ENCODE results near the gene DBF4. TPM values are rescaled to one million over a fixed set of nuclear protein-coding genes. Genes with fewer than 3 reads are reported as not detected.
"Not testable (repeated sequence)": the region's sequence is repeated elsewhere in the genome, so short reads cannot be mapped to it uniquely, and the experiment has no call there.

Gene DBF4
- total RNA-seq, 1 donor from 2014 or later: 13.8 TPM

DNA sequence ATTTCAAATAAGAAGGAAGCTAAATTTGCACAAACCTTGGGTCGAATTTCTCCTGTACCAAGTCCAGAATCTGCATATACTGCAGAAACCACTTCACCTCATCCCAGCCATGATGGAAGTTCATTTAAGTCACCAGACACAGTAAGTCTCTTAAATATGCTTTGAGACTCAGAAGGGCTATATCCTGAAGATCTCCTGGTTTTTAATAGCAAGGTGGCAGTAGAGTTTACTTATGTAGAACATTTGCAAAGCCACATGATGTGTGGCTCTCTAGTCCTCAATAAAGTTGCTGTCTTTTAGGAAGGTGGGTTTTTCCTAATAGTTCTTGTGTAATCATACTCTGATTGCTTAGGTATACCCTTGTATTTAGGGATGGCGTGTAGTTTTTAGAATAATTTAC lies 8.7 kb downstream of the DBF4 start:
- DNase-seq: peak; percentile 5

GRCh38 chr7:87886875-87887274 lies 10.6 kb downstream of the DBF4 start:
- peak; percentile 65 for DNase-seq

GRCh38 chr7:87895363-87895762 lies 19.1 kb downstream of the DBF4 start:
- DNase-seq: no peak

DNA sequence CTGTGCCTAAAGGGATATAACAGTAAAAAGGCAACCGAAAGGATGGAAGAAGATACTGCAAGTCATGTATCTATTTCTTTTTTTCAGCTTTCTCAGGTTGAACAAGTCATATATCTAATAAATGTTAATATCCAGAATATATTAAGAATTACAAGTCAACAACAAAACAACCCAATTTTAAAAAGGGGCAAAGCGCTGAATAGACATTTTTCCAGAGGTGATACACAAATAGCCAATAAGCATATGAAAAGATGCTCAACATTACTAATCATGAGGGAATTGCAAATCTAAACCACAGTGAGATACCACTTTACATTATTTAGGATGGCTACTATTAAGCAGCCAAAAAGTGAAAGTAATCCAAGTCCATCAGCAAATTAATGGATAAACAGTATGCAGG lies 23.0 kb downstream of the DBF4 start:
- no peak for DNase-seq

GRCh38 chr7:87907136-87907906 lies 31.0 kb downstream of the DBF4 start:
- DNase-seq: not testable (repeated sequence)

DNA sequence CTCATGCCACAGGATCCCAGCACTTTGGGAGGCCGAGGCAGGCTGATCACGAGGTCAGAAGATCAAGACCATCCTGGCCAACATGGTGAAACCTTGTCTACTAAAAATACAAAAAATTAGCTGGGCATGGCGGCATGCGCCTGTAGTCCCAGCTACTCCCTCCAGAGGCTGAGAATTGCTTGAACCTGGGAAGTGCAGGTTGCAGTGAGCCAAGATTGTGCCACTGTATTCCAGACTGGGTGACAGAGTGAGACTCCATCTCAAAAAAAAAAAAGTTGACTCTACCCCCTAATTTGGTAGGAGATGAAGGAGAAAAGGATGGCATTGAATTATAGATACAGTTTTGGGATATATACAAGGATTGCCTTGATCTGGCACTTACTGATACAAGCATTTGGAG lies 32.5 kb downstream of the DBF4 start:
- DNase-seq: not testable (repeated sequence)

DNA sequence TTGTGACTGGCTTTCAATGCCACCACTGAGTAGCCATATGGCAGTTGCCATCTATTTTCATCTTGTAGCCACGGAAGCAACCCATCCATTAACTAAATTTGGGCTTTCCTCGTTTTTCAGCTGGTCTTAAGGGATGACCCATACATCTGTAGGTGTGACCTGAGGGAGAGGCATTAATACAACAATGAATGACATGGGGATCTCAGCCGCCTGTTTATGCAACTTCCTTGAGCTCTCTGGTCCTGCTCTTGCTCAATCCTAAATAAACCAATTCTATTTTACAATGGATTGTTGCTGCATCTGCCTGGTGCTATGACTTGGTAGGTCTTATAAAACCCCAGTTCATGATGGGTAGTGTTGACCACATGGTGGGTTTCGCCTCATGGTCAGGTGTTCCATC lies 35.8 kb downstream of the DBF4 start:
- DNase-seq: no peak

- DNase-seq: no peak
Measured at GRCh38 chr7:87918740-87919139, 42.4 kb downstream of the DBF4 start.

- no peak for DNase-seq
Measured at GRCh38 chr7:87919875-87920274, 43.6 kb downstream of the DBF4 start.

DNA sequence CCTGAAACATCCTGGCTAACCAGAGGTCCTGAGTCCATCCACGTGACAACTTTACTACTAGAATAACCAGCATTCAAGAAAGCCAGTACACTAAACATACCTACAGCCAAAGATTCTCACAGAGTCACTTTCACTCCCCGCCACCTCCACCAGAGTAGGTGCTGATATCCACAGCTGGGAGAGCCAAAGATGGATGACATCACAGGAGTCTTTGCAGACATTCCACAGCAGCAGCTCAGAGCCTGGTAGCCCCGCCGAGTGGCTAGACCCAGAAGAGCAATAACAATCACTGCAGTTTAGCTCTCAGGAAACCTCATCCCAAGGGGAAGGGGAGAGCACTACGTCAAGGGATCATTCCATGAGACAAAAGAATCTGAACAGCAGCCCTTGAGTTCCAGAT lies 44.3 kb downstream of the DBF4 start:
- no peak for DNase-seq

DNA sequence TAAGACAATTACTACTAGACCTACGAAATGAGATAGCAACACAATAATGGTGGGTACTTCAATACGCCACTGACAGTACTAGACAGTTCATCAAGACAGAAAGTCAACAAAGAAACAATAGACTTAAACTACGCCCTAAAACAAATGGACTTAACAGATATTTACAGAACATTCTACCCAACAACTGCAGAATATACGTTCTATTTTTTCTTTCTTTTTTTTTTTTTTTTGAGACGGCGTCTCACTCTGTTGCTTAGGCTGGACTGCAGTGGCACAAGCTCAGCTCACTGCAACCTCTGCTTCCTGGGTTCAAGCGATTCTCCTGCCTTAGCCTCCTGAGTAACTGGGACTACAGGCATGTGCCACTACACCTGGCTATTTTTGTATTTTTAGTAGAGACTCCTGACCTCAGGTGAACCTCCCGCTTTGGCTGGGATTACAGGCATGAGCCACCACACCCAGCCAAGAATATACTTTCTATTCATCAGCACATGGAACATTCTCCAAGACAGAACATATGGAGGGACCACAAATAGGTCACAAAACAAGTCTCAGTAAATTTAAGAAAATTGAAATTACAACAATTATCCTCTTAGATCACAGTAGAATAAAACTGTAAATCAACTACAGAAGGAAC lies 46.6 kb downstream of the DBF4 start:
- DNase-seq: not testable (repeated sequence)

GRCh38 chr7:87926581-87927461 lies 50.5 kb downstream of the DBF4 start:
- no peak for DNase-seq

GRCh38 chr7:87933605-87933952 lies 57.3 kb downstream of the DBF4 start:
- no peak for DNase-seq

DNA sequence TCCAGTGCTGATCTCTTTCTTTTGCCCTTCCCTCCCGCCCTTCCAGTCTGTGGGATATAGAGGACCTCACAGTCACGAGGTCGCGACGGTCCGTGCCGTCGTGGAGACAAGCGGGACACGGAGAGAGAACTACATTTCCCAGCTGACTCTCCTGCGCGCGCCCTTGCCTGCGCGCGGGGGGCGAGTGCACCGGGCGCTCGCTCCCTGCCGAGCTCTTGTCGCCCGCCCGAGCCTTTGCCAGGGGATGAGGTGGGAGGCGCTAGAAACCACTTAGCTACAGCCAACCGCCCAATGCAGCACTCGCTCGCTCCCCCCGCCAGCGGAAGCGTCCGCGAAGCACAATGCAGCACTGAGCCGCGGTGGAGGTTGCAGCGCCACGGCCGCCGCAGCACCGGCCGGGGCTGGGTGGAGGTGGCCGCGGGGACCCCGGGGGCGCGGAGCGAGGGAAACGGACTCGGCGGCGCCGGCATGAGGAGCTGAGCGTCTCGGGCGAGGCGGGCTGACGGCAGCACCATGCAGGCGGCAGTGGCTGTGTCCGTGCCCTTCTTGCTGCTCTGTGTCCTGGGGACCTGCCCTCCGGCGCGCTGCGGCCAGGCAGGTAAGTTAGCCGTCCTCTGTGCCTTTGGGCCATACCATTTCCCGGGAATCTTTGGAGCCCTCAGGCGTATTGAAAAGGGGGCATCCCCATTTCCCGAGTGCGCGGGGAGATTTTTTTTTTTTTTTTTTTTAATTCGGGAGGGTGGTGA lies 57.8 kb downstream of the DBF4 start, which contains the start of gene ADAM22:
Gene ADAM22 (plus strand): TSS at position 299 of the 746 bp plus-strand sequence. CDS start 215 bp downstream, at position 514.
- peak; percentile 93 for DNase-seq

- peak; percentile 23 for DNase-seq
Measured at GRCh38 chr7:87934699-87935383, 58.5 kb downstream of the DBF4 start.

DNA sequence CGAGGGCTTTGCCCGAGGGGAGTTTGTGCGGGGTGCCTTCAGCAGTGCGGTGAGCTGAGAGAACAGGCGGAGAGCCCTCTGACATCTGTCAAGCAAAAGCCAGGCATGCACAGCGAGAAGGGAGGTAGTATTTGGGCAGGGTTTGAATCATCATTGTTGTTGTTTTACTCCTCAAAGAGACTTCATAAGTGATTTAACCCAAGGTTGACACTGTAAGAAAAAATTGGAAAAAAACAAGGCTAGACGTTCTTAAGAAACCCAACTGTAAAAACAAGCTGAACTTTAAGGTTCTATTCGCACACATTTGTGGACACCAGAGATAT lies 59.1 kb downstream of the DBF4 start:
- DNase-seq: no peak

GRCh38 chr7:87941138-87941537 lies 64.8 kb downstream of the DBF4 start:
- DNase-seq: no peak

DNA sequence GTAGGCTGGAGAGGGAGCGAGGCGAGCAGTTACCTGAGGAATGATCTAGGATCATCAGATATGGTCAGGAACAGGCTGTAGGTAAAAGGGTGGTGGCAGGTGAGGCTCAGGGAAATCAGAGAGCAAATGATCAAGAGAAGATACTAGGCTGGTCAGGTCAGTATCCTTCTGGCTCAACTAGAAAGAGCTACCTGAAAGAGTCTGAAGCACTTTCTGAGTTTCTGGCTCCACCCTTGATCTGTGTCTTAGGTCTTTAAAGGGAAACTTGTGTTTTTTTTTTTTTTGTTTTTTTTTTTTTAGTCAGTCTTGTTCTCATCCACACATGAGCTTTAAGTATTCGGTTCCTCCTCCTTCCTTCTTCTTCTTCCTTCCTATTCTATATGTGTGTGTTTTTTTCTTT lies 68.3 kb downstream of the DBF4 start:
- no peak for DNase-seq

DNA sequence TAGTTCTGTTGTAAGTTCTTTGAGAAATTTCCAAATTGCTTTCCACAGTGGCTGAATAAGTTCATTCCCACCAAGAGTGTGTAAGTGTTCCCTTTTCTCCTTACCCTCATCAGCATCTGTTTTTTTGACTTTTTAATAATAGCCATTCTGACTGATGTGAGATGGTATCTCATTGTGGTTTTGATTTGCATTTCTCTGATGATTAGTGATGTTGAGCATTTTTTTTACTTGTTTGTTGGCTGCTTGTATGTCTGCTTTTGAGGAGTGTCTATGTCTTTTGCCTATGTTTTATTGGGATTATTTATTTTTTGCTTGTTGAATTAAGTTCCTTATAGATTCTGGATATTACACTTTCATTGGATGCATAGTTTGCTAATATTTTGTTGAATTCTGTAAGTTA lies 69.6 kb downstream of the DBF4 start:
- DNase-seq: not testable (repeated sequence)

GRCh38 chr7:87948371-87948770 lies 72.1 kb downstream of the DBF4 start:
- DNase-seq: no peak
